Kidney glomerular epithelial cell (primary cell): ENCODE results near the gene FLVCR1.

Source experiments
- DNase-seq: peaks from one replicate; lab custom pipeline; 2025; lab: John Stamatoyannopoulos, UW

FLVCR1 gene

DNA sequence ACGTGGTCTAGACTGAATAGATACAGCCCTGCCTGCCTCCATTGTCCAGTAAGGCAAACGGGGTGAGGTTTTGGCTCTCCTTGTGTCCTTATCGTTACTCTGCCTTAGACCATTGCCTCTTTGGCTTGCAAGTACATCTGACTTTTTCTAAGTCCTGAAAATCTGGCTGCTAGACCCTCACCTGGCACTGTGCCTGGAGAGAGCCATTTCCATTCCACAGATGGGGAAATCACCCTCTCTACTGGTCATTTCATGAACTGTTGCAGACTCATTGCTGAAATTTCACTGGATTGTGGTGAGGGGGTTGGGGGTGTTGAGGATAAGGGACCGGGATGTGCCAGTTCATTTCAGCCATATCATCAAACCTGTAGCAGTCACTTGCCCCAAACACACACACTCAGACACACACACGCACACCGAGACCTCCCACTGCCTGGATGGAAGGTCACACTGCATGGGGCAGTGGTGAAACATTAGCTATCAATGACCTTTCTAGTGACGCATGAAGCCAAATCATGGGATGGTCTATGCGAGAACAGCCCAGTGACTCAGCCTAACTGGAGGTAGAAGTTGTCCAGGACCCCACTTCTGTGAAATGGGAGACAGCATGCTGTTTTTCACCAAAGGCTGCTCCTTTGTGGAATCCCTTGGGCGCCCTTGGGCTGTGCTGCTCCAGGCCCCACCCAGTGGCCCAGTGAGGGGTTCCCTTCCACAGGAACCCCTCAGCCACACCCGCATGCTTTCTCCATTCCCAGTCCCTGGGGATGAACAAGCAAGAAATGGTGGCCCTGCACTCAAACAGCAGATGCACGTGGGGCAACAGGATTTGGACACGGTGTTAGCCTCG lies 57.4 kb downstream of the FLVCR1 start:
- DNase-seq, result no peak

GRCh38 chr1:212916481-212917133 lies 58.5 kb downstream of the FLVCR1 start:
- no peak for DNase-seq

DNA sequence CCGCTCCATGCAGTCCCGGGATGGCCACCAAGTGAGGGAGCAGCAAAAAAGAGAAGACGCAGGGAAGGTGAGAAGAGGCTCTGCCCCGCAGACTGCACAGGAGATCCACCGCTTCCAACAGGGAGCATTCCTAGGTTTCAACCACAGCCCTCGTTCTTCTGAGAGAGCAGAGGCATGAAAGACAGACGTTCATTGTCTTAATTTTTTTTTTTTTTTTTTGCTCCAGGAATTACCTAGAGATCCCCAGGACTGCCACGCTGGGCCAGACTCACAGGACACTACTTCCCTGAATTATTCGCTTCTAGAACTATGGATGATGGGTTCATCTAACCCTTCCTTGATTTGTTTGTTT lies 59.0 kb downstream of the FLVCR1 start:
- no peak for DNase-seq

DNA sequence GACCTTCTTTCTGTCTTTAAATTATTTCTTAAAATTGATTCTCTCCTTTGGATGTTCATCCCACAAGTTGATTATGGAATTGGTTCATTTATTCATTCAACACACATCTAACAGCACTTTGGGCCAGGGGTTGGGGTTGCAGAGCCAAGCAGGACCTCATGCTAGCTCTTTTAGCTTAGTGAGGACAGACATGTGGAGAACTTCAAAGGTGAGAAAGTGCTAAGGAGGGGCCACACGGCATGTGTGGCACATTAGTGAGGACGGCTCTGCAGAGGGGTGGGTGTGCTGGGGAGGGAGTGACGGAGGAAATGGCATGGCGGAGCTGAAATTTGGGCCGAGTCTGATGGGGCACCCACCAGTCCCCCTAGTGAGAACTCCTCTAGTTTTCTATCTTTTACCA lies 59.8 kb downstream of the FLVCR1 start:
- no peak for DNase-seq

DNA sequence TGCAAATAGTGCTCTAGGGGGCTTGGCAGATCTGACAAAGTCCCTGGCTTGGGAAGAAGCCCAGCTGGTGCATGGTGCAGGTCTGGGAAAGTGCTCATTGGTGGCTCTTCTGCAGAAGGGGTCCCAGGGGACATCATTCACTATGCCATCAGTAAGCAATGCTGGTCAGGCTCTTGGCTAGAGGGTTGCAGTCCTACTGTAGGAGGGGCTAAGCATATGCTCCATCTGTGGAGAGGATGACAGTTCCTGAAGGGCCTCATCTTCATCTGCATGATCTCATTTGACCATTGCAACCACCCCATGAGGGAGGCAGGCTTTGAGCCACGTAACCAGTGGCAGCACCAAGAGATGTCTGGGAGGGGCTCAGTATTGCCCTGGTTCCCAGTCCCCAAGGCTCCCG lies 60.7 kb downstream of the FLVCR1 start:
- no peak for DNase-seq

DNA sequence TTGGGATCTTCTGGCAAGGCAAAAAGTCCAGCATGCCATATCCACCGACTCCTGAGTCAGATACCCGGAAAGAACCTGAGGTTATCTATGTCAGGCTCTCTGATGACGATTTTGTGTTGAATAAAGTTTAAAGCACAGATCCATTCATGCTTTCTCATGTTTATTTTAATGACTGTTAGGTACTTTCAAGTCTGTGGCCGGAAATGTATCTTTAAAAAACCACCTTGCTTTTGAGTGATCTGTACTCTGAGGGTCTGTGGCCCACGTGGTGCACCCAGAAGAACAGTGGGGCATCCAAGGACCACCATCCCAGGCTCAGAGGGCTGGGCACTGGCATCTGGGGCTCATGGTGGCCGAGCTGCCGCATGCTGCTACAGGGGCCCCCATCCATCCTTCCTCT lies 62.2 kb downstream of the FLVCR1 start:
- no peak for DNase-seq

DNA sequence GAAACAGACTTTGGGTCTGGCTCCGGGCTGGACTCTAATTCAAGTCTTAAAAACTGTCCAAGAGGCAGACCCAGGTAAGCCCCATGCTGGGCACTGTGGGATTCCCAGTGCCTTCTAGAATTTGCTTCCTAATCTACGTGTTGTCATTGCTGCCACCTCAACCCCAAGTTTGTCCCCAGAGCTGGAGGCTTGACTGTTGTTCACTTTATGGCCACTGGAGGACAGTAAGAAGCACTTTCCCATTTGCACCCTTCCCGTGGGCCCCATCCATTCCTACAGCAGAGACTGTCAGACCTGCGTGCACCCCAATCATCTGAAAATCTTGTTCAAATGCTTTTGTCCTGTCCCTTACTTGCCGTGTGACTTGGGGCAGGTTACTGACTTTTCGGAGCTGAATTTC lies 62.8 kb downstream of the FLVCR1 start:
- no peak for DNase-seq

- no peak for DNase-seq
Observed at GRCh38 chr1:212922016-212922415, 63.9 kb downstream of the FLVCR1 start.

GRCh38 chr1:212926372-212926771 lies 68.3 kb downstream of the FLVCR1 start:
- DNase-seq, result no peak

DNA sequence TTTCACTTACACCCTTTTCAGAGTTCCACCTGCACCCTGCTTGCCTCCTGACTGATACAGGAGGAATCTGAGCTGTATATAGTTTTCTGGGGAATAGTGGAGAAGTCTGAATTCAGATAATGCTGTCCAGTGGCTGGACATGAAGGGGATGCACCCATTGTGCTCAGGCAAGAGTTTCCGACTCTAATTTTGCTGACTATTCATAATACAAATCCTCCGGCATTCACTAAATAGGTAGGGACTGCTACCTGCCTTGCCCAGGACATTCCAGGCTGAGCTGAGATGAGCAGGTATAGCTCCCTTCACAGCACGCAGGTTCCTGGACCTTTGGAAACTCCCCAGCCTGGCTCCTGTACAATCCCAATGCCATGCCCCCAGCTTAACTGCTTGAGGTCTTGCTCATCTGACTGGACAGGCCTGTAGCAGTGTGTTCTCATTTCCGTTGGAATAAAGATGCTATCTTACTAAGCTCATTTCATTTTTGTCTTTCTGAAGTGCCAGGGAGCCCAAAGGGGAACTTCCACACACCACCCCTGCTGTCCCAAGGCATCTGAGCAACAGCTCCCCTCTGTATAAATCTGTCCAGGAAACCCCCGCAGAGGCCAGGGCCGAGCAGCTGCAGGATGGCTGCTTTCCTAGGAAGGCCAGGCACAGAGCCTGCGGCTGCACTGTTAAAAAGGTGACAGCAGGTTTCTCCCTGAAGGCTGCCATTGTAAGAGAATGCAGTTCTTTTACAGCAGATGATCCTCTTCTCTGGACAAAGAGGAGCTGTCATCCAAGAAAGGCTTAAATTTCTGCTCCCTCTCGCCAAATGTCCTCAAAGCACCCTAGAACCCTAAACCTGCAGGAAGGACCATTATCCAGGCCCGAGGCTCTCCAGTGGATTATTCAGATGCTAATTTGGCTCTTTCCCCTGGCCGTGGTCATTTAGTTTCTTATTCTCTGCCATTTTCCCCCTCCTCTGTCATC lies 70.5 kb downstream of the FLVCR1 start:
- no peak for DNase-seq

DNA sequence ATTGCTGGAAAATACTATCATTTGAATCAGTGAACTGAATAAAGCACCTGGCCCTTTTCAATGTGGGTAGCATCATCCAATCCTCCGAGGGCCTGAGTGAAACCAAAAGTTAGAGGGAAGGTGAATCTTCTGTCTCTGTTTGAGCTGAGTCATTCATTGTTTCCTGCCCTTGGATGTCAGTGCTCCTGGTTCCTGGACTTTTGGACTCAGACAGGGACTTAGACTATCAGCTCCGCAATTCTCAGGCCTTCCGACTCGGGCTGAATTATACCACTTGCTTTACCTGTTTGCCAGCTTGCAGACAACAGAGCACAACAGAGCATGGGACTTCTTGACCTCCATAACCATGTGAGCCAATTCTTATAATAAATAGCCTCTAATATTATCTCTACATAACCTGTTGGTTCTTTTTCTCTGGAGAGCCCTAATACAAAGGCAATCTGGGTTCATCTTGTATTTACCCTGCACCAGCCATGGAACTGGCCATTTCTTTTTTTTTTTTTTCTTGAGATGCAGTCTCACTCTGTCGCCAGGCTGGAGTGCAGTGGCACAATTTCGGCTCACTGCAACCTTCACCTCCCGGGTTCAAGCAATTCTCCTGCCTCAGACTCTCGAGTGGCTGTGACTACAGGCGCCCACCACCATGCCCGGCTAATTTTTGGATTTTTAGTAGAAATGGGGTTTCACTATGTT lies 73.1 kb downstream of the FLVCR1 start:
- DNase-seq, result no peak

GRCh38 chr1:212933815-212934471 lies 75.9 kb downstream of the FLVCR1 start:
- no peak for DNase-seq

- no peak for DNase-seq
Observed at GRCh38 chr1:212935387-212935981, 77.4 kb downstream of the FLVCR1 start.

GRCh38 chr1:212937034-212937433 lies 79.0 kb downstream of the FLVCR1 start:
- no peak for DNase-seq

- no peak for DNase-seq
Observed at GRCh38 chr1:212938846-212939245, 80.8 kb downstream of the FLVCR1 start.

- no peak for DNase-seq
Observed at GRCh38 chr1:212941452-212941851, 83.4 kb downstream of the FLVCR1 start.

DNA sequence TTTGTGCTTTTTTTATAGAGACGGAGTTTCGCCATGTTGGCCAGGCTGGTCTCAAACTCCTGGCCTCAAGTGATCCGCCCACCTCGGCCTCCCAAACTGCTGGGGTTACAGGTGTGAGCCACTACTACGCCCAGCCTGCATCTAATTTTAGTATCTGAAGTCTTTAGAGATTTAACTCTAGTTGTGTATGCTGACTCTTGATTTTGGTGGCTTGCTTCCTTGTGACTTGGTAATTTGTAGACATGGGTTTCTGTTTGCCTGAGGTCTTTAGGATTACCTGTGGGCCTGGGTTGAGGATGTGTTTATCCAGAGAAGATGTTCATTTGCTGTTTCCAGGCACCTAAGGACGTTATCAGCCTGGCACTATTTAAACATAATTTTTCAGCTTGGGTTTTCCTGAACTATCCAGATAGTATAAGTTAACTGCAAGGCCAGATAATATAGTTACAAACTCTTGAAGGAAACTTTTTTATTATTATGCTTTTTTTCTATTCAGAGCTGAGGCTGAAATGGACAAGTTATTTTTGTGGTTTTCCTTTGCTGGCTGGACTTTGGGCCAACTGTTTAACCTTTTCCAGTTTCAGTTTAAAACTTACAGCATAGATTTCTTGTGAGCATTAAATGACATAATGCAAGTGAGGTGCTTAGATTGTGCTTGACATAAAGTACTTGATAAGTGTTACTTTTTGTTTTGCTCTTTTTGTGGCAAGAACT lies 84.8 kb downstream of the FLVCR1 start:
- no peak for DNase-seq

- no peak for DNase-seq
Observed at GRCh38 chr1:212943393-212943710, 85.3 kb downstream of the FLVCR1 start.

DNA sequence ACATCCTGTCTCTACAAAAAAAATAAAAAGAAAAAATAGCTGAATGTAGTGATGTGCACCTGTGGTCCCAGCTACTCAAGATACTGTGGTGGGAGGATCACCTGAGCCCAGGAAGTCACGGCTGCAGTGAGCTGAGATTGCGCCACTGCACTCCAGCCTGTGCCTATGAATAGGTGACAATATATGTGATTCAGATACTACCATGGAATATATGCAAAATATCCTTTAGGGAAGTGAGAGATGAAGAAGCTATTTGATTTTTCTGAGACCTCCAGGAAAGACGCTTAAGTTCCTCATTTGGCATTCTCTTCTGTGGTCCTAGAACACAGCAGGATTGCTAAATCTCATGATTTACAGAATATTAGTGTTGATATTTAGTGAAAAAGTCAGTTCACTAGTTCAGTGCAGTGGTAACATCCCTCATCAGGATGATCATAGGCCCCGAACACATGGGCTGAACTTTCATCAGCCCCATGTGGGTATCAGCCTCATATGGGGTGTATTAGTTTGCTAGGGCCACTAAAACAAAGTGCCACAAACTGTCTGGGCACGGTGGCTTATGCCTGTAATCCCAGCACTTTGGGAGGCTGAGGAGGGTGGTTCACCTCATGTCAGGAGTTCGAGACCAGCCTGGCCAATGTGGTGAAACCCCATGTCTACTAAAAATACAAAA lies 86.3 kb downstream of the FLVCR1 start:
- DNase-seq, result no peak

- DNase-seq, result no peak
Observed at GRCh38 chr1:212945056-212945455, 87.0 kb downstream of the FLVCR1 start.
